Frontal cortex (tissue), 4 donors: ENCODE data around the gene EVC2. TPM values are rescaled to one million over a fixed set of nuclear protein-coding genes. Genes with fewer than 3 reads are reported as not detected.

Source experiments
- DNase-seq, 2 donors: peaks; one replicate each; pipeline ENCODE4 v3.0.0; 2012; ENCODE audit warnings: low spot score in 2 of 2
- FAIRE-seq: peaks from 2 replicates; lab custom pipeline; 2012; peaks lifted over from hg19 to GRCh38; lab: Jason Lieb, UNC
- total RNA-seq: library from RNA; depleted of rRNA; stranded (reverse); fragments of >200 nt; gene quantifications from one replicate; pipeline ENCODE4 v1.2.3, GENCODE V29; 2014
- donor health status: control.
- donor health status: control.
- donor health status: control.

The EVC2 gene
- total RNA-seq, 1 donor from 2014 or later = 2.0 TPM

- DNase-seq = no peak
- FAIRE-seq = no peak
These were observed 134.4 kb downstream of the EVC2 start for GRCh38 chr4:5573965-5574364.

- FAIRE-seq = no peak
- no peak for DNase-seq
These were observed 135.6 kb downstream of the EVC2 start for GRCh38 chr4:5572751-5573150.

GRCh38 chr4:5572114-5572513 is 136.2 kb downstream of the EVC2 start:
- FAIRE-seq (no peak), DNase-seq (no peak)

DNA sequence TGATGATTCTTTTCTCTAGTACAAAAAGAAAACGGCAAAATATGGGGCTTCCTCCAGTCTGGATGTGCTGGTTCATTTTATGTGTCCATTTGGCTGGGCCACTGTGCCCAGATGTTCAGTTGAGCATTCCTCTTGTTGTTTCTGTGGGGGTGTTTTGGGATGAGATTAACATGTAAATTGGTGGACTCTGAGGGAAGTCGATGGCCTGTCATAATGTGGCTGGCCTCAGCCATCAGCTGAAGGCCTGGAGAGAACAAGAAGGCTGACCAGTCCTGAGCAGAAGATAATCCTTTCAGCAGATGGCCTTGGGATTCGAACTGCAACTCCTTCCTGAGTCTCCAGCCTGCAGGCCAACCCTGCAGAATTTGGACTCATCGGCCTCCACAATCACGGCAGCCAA is 136.7 kb downstream of the EVC2 start:
- FAIRE-seq (no peak), DNase-seq (no peak)

DNA sequence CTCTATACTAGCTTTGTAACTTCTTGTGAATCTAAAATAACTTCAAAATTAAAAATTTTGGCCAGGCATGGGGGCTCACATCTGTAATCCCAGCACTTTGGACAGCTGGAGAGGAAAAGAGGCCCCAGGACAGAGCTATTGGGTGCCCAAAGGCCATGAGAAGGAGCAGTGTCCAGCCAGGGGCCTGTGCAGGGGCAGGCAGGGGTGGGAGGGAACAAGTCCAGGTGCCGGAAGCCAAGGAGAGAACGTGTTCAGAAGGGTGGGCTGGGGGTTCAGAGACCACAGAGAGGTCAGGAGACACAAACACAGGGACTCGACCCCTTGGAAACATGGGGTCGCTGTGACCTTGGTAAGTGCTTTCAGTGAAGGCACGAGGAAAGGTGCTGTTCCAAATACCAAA is 138.9 kb downstream of the EVC2 start:
- FAIRE-seq (no peak), DNase-seq (no peak)

- DNase-seq (no peak), FAIRE-seq (no peak)
These were observed 139.4 kb downstream of the EVC2 start for GRCh38 chr4:5568931-5569330.

- FAIRE-seq = no peak
- no peak for DNase-seq
These were observed 140.0 kb downstream of the EVC2 start for GRCh38 chr4:5568336-5568735.

DNA sequence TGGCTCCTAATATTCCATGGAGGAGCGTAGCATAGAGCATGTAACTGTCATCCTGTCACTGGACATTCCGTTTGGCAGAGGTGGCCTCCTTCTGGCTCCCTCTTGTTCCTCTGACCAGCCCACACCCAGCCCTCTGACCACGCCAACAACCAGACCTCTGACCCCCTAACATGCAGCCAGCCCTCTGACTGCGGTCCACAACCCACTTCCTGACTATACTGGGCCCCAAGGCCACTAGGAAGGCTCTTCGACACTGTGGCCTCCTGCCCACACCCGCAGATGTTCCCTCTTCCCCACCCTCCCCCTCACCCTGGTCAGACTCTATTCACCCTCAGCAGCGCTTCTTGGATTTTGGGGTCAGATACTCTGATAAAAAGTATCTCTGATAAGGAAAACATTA is 141.4 kb downstream of the EVC2 start:
- FAIRE-seq (no peak), DNase-seq (no peak)

DNA sequence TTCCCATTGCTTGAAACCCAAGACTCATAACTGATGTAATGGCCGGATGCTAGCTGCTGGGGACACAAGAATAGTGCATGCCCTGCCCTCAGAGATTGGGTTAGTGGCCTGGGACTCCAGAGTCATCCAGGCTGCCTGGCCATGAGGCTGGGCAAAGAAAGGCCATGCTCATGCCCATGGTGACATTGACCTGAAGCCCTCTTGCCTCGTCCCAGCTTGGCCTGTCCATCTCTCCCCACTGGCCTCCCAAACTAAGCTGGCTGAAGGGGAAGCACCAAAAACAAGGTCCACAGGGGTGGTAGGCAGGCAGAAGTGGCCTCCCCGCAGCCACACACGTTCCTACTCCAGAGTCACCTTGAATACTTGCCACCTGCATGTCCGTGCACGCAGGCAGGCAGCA is 141.8 kb downstream of the EVC2 start:
- no peak for FAIRE-seq
- DNase-seq = no peak

DNA sequence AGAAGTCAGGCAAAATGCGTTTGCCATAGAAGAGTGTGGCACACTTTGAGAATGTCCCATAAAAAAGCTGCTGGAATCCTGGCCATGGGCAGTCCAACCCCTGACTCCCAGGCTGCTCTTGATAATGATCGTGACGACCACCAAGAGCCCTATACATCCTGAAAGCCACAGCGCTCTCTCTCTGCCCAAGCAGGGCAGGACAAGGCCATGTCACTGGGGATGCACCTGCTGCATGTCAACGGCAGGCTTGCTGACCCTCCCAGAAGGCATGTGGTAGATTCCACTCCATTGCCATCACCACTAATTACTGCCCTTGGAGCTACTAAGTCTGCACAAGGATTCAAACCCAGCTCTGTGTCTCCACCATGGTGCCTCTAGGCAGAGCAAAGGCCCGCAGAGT is 144.5 kb downstream of the EVC2 start:
- FAIRE-seq (no peak), DNase-seq (no peak)

DNA sequence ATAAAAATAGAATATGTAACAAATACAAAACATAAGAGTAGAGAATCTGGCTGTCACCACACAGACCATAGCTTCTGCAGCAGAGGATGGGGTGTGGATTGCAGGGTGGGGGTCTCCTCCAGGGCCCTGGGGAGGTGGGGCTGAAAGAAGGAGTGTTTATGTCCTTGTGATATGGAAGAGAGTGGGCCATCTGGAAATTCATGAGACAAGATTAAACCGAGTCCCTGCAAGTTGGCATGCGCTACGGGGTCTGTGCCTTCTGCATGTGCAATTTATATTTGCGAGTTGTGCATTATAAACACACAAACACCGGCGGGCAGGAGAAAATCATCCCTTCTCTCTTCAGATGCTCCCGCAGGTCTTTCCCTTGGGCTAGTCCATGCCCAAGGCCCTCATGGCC is 145.9 kb downstream of the EVC2 start:
- DNase-seq = no peak

DNA sequence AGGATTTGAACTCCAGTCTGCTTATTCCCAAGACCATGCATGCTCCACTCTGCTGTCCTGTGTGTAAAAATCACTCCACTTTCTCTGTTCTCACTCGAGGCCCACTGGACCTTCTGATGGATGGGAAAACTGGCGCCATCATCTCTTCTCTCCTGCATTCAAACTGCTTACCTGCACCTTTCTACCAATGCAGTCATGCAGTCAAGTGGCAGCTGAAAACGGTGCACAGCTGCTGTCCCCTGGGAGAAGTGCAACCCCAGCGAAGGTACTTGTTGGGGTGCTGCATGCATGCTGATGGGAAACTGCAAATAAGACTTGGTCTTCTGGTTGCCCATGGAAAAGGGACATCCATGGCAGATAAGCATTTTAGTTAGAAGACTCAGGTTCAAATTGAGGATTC is 147.1 kb downstream of the EVC2 start:
- FAIRE-seq (no peak), DNase-seq (no peak)

More for the DNA sequence above, 145.9 kb downstream of the EVC2 start:
- no peak for FAIRE-seq

DNA sequence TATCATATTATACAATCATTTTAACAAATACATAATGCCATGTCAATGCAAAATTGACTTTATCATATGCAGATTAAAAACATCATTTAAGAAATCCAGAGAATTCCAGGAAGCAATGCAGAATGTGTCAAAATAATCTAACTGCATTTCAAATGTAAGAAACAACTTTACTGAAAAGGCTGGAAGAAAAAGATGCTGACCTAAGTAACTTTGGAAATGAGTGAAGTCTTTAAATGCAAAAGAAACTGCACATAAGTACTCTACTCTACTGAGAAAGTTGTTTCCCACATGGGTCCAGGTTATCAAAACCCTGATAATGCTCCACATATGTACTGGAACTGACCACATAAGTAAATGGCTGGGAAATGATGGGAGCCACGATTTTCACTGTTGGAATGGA is 149.9 kb downstream of the EVC2 start:
- FAIRE-seq = no peak
- DNase-seq = no peak

- FAIRE-seq (no peak), DNase-seq (no peak)
These were observed 154.0 kb downstream of the EVC2 start for GRCh38 chr4:5554376-5554775.

- FAIRE-seq = no peak
- no peak for DNase-seq
These were observed 154.6 kb downstream of the EVC2 start for GRCh38 chr4:5553801-5554200.

DNA sequence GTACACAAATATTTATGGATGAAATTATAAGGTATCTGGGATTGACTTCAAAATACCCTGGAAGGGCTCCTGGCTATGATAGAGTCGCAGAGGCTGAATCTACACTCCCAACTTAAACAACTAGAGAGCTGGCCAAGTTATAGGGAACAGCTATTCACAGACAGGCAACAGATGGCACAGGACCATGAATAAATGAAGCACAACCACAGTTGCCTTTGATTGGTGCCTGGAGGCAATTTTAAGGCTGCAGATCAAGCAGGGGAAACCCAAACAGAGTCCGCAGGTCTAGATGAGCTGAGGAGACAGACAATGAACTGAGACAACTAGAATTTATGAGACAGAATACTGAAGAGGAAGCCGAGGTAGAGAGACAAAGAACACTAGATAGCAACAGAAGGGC is 155.9 kb downstream of the EVC2 start:
- no peak for FAIRE-seq

DNA sequence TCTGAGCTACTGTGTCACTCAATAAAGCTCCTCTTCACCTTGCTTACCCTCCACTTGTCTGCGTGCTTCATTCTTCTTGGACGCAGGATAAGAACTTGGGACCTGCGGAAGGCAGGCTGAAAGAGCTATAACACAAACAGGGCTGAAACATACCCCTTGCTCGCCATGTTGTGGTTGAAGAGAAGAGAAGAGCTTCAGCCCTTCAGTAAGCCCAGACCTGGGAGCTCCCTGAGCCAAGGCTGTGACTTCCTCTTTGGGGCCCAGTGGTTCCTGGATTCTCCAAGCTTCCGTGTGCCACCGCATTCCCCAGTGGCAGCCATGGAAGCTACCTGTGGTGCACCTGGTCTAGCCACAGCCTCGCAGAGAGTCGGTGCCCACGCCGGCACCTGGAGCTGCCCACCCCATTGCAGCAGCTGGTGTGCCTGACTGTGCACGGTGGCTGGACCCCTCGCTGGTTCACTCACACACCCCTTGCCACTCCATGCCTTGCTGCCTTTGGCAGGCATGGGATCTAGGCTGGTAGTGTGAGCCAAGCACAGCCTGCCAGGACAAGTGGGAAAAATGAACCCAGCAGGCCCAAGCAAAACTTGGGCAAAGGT is 160.6 kb downstream of the EVC2 start:
- DNase-seq (no peak), FAIRE-seq (no peak)

More for the DNA sequence above, 155.9 kb downstream of the EVC2 start:
- no peak for DNase-seq

GRCh38 chr4:5545271-5545670 is 163.1 kb downstream of the EVC2 start:
- no peak for DNase-seq
- FAIRE-seq = no peak

DNA sequence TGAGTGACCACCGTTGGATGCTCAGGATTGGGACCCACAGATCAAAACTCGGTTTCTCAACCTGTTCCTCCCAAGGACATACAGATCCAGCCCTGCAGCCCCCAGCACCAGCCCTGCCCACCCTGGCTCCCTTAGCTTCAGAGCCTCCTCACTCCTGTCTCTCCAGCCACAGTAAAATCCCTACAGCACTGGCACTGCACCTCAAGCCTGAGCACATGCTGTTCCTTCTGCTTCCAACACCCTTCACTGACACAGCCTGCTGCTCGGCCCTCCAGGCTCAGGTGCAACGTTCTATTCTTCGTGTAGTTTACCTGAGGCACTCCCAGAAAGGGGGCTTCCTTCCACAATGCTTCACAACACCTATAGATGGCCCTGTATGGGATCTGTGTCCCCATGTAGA is 163.6 kb downstream of the EVC2 start:
- DNase-seq (no peak), FAIRE-seq (no peak)

GRCh38 chr4:5543681-5544080 is 164.7 kb downstream of the EVC2 start:
- FAIRE-seq (no peak), DNase-seq (no peak)

GRCh38 chr4:5541169-5541568 is 167.2 kb downstream of the EVC2 start:
- DNase-seq (no peak), FAIRE-seq (no peak)

DNA sequence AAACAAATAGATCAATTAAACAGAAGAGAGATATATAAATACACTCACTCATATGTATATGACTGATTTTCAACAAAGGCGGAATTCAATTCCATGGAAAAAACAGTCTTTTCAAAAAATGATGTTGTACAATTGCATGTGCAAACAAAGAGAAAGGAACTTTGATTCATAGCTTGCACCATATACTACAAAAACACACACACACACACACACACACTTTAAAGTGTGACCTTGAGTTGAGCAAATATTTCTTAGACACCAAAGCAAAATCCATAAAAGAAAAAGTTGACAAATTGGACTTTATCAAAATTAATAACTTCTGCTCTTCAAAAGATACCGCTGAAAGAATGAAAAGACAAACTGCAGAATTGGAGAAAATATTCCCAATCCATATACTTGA is 168.8 kb downstream of the EVC2 start:
- FAIRE-seq = no peak
- DNase-seq = no peak

DNA sequence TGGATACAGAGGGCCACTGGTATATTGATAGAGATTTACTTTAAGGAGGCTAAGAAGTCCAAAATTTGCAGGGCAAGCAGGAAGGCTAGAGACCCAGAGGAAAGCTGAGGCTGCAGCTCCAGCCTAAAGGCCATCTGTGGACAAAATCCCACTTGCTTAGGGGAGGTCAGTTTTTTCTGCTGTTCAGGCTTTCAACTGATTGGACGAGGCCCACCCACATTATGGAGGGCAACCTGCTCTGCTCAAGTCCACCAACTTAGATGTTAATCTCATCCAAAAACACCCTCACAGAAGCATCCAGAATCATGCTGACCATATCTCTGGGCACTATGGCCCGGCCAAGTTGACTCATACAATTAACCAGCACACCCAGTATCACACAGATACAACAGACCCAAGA is 176.3 kb downstream of the EVC2 start:
- no peak for FAIRE-seq
- DNase-seq = no peak
